ENCODE measurements around the gene ACSM2B. TPM values are rescaled to one million over a fixed set of nuclear protein-coding genes. Genes with fewer than 3 reads are reported as not detected.
"Not testable (repeated sequence)": the region's sequence is repeated elsewhere in the genome, so short reads cannot be mapped to it uniquely, and the experiment has no call there.

Gene ACSM2B
- total and polyA plus RNA-seq, 2 donors (not counting 3 experiments of a cell fraction or from before 2014, with no cell fraction given): 0.07 TPM; not detected in 1

- H3K9me1 ChIP-seq (replicated peaks; ENCODE audit: control insufficient read depth, extremely low read depth, insufficient read depth, low read length); H3K27me3 ChIP-seq (ENCODE audit: control insufficient read depth in 2 of 2, insufficient read depth in 2 of 2, low read length in 2 of 2); H3K27ac ChIP-seq (ENCODE audit: insufficient read depth, low read depth, low read length); POLR2A ChIA-PET; H3K4me3 ChIP-seq (replicated peaks in 1 of 3; ENCODE audit: insufficient read depth in 1 of 3, low read depth in 1 of 3, low read length in 3 of 3); H3K79me2 ChIP-seq (ENCODE audit: control insufficient read depth, insufficient read depth, low read length); intact Hi-C loops (cut with micrococcal nuclease); H3K4me1 ChIP-seq (ENCODE audit: control insufficient read depth, extremely low read depth, insufficient read depth, low read length); BruUV-seq (replicated peaks); H2AFZ ChIP-seq (ENCODE audit: low read depth, low read length); H3K9ac ChIP-seq (replicated peaks; ENCODE audit: extremely low read depth, insufficient read depth, low read length); FAIRE-seq; H3K4me2 ChIP-seq (ENCODE audit: insufficient read depth, low read length); H4K20me1 ChIP-seq (replicated peaks; ENCODE audit: control insufficient read depth, extremely low read depth, insufficient read depth, low read length); H3K36me3 ChIP-seq (ENCODE audit: control insufficient read depth in 2 of 2, extremely low read depth in 1 of 2, insufficient read depth in 2 of 2, low read length in 2 of 2); CTCF ChIA-PET; H3K9me3 ChIP-seq (replicated peaks; ENCODE audit: control insufficient read depth, insufficient read depth, low read length); dilution Hi-C loops (cut with MboI; ENCODE audit: extremely low pct_ligation_motif_present, low sequenced_read_pairs); DNase-seq (ENCODE audit: low read depth, low spot score): not testable (repeated sequence)
Observed at GRCh38 chr16:20553493-20553892, 22.7 kb downstream of the ACSM2B start.

GRCh38 chr16:20546951-20547350 lies 29.2 kb downstream of the ACSM2B start:
- H3K4me2 ChIP-seq (ENCODE audit: insufficient read depth, low read length); DNase-seq (ENCODE audit: low read depth, low spot score); H3K27ac ChIP-seq (ENCODE audit: insufficient read depth, low read depth, low read length); POLR2A ChIA-PET; H3K4me1 ChIP-seq (ENCODE audit: control insufficient read depth, extremely low read depth, insufficient read depth, low read length); H3K9ac ChIP-seq (replicated peaks; ENCODE audit: extremely low read depth, insufficient read depth, low read length); H4K20me1 ChIP-seq (replicated peaks; ENCODE audit: control insufficient read depth, extremely low read depth, insufficient read depth, low read length); H2AFZ ChIP-seq (ENCODE audit: low read depth, low read length); H3K27me3 ChIP-seq (ENCODE audit: control insufficient read depth in 2 of 2, insufficient read depth in 2 of 2, low read length in 2 of 2); CTCF ChIA-PET; H3K79me2 ChIP-seq (ENCODE audit: control insufficient read depth, insufficient read depth, low read length); H3K9me1 ChIP-seq (replicated peaks; ENCODE audit: control insufficient read depth, extremely low read depth, insufficient read depth, low read length); BruUV-seq (replicated peaks); dilution Hi-C loops (cut with MboI; ENCODE audit: extremely low pct_ligation_motif_present, low sequenced_read_pairs); FAIRE-seq; H3K9me3 ChIP-seq (replicated peaks; ENCODE audit: control insufficient read depth, insufficient read depth, low read length); H3K4me3 ChIP-seq (replicated peaks in 1 of 3; ENCODE audit: insufficient read depth in 1 of 3, low read depth in 1 of 3, low read length in 3 of 3); H3K36me3 ChIP-seq (ENCODE audit: control insufficient read depth in 2 of 2, extremely low read depth in 1 of 2, insufficient read depth in 2 of 2, low read length in 2 of 2): not testable (repeated sequence)
- intact Hi-C loops (cut with micrococcal nuclease): loop anchor here (10.0 kb wide), 1 partner anchor 72 kb away; no protein-coding TSS in a partner anchor

- H2AFZ ChIP-seq (ENCODE audit: low read depth, low read length); CTCF ChIA-PET; DNase-seq (ENCODE audit: low read depth, low spot score); H3K4me2 ChIP-seq (ENCODE audit: insufficient read depth, low read length); H3K4me1 ChIP-seq (ENCODE audit: control insufficient read depth, extremely low read depth, insufficient read depth, low read length); H4K20me1 ChIP-seq (replicated peaks; ENCODE audit: control insufficient read depth, extremely low read depth, insufficient read depth, low read length); dilution Hi-C loops (cut with MboI; ENCODE audit: extremely low pct_ligation_motif_present, low sequenced_read_pairs); POLR2A ChIA-PET; H3K36me3 ChIP-seq (ENCODE audit: control insufficient read depth in 2 of 2, extremely low read depth in 1 of 2, insufficient read depth in 2 of 2, low read length in 2 of 2); H3K79me2 ChIP-seq (ENCODE audit: control insufficient read depth, insufficient read depth, low read length); H3K9me1 ChIP-seq (replicated peaks; ENCODE audit: control insufficient read depth, extremely low read depth, insufficient read depth, low read length); H3K9ac ChIP-seq (replicated peaks; ENCODE audit: extremely low read depth, insufficient read depth, low read length); H3K9me3 ChIP-seq (replicated peaks; ENCODE audit: control insufficient read depth, insufficient read depth, low read length); H3K27me3 ChIP-seq (ENCODE audit: control insufficient read depth in 2 of 2, insufficient read depth in 2 of 2, low read length in 2 of 2); BruUV-seq (replicated peaks); H3K4me3 ChIP-seq (replicated peaks in 1 of 3; ENCODE audit: insufficient read depth in 1 of 3, low read depth in 1 of 3, low read length in 3 of 3); H3K27ac ChIP-seq (ENCODE audit: insufficient read depth, low read depth, low read length): not testable (repeated sequence)
- intact Hi-C loops (cut with micrococcal nuclease): loop anchor here (10.0 kb wide), 1 partner anchor 72 kb away; no protein-coding TSS in a partner anchor
- peak; percentile 81 for FAIRE-seq
Observed at GRCh38 chr16:20546278-20546853, 29.8 kb downstream of the ACSM2B start.

GRCh38 chr16:20540603-20541316 lies 35.4 kb downstream of the ACSM2B start:
- H3K79me2 ChIP-seq (ENCODE audit: control insufficient read depth, insufficient read depth, low read length); H3K27me3 ChIP-seq (ENCODE audit: control insufficient read depth in 2 of 2, insufficient read depth in 2 of 2, low read length in 2 of 2); DNase-seq (ENCODE audit: low read depth, low spot score); dilution Hi-C loops (cut with MboI; ENCODE audit: extremely low pct_ligation_motif_present, low sequenced_read_pairs); CTCF ChIA-PET; H3K4me3 ChIP-seq (replicated peaks in 1 of 3; ENCODE audit: insufficient read depth in 1 of 3, low read depth in 1 of 3, low read length in 3 of 3); POLR2A ChIA-PET; H3K9me3 ChIP-seq (replicated peaks; ENCODE audit: control insufficient read depth, insufficient read depth, low read length); H3K36me3 ChIP-seq (ENCODE audit: control insufficient read depth in 2 of 2, extremely low read depth in 1 of 2, insufficient read depth in 2 of 2, low read length in 2 of 2); BruUV-seq (replicated peaks); H3K27ac ChIP-seq (ENCODE audit: insufficient read depth, low read depth, low read length); H4K20me1 ChIP-seq (replicated peaks; ENCODE audit: control insufficient read depth, extremely low read depth, insufficient read depth, low read length); H3K9me1 ChIP-seq (replicated peaks; ENCODE audit: control insufficient read depth, extremely low read depth, insufficient read depth, low read length); H3K4me2 ChIP-seq (ENCODE audit: insufficient read depth, low read length); FAIRE-seq; H3K4me1 ChIP-seq (ENCODE audit: control insufficient read depth, extremely low read depth, insufficient read depth, low read length); H2AFZ ChIP-seq (ENCODE audit: low read depth, low read length); H3K9ac ChIP-seq (replicated peaks; ENCODE audit: extremely low read depth, insufficient read depth, low read length): not testable (repeated sequence)
- intact Hi-C loops (cut with micrococcal nuclease): loop anchor here (10.0 kb wide), 1 partner anchor 66 kb away; no protein-coding TSS in a partner anchor
